A673 (cell line): ENCODE measurements around the gene TAS1R2.

Experiments used
- EZH2 ChIP-seq: fragments of 200-600 bp; sonication (generic); IDR thresholded peaks from 2 replicates; pipeline ENCODE4 v1.6.1; 2017; ENCODE audit warnings: borderline replicate concordance, low read depth, mild to moderate bottlenecking, mixed read lengths, antibody characterized with exemption, low read length; ENCODE audit not compliant: poor library complexity, severe bottlenecking
- TF ChIP-seq, protein P1 (sequence below): fragments of 300-800, 200-600 bp; sonication (generic); conservative IDR thresholded peaks from 2 replicates; pipeline ENCODE4 v1.5.1; 2017; ENCODE audit warnings: low read depth, mild to moderate bottlenecking, antibody characterized with exemption, low read length, moderate library complexity, mixed read lengths

DNA sequence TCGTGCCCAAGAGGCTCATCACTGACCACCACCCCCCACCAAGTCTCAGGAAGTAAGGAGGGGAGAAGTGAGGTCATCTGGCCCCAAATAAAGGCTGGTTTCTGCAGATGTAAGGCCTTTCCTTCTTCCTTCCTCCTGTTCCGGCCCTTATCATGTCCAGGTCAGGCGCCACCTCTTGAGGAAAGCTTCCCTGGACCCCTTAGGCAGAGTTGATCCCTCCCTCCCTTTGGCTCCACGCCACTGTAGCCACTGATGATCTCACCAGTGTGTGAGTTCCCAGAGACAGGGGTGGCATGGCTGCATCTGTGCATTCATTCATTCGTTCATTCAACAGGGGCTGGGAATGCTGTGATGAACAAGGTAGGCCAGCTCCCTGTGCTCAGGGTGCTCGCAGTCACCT lies 59.2 kb downstream of the TAS1R2 start:
- TF ChIP-seq, protein P1, sequence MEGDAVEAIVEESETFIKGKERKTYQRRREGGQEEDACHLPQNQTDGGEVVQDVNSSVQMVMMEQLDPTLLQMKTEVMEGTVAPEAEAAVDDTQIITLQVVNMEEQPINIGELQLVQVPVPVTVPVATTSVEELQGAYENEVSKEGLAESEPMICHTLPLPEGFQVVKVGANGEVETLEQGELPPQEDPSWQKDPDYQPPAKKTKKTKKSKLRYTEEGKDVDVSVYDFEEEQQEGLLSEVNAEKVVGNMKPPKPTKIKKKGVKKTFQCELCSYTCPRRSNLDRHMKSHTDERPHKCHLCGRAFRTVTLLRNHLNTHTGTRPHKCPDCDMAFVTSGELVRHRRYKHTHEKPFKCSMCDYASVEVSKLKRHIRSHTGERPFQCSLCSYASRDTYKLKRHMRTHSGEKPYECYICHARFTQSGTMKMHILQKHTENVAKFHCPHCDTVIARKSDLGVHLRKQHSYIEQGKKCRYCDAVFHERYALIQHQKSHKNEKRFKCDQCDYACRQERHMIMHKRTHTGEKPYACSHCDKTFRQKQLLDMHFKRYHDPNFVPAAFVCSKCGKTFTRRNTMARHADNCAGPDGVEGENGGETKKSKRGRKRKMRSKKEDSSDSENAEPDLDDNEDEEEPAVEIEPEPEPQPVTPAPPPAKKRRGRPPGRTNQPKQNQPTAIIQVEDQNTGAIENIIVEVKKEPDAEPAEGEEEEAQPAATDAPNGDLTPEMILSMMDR, result no peak
- no peak for TF ChIP-seq EZH2
